Suprapubic skin (tissue), 4 donors: ENCODE data around the gene SLC2A5.

Experiments
- EP300 ChIP-seq: sonication (generic); formaldehyde crosslinking; IDR thresholded peaks from one replicate; pipeline ENCODE4 v1.6.1; 2017; ENCODE audit warnings: antibody characterized with exemption
- POLR2A ChIP-seq, 2 donors: fragments of 450-650 bp; IDR thresholded peaks; one replicate each; pipeline ENCODE4 v1.6.1; 2017; ENCODE audit warnings: antibody characterized with exemption in 2 of 2, mild to moderate bottlenecking in 2 of 2, moderate library complexity in 2 of 2
- POLR2AphosphoS5 ChIP-seq, 3 donors: sonication (generic); formaldehyde crosslinking; IDR thresholded peaks; one replicate each; pipeline ENCODE4 v1.6.1; 2017; ENCODE audit warnings: antibody characterized with exemption in 3 of 3
- TF ChIP-seq, protein P1 (sequence below), 2 donors: fragments of 200-600 bp in 1 of 2; fragments of 450-650 bp in 1 of 2; sonication (generic) in 1 of 2; IDR thresholded peaks; one replicate each; pipeline ENCODE4 v1.5.1; 2016 to 2019; ENCODE audit warnings: antibody characterized with exemption in 2 of 2, mild to moderate bottlenecking in 1 of 2, moderate library complexity in 1 of 2

DNA sequence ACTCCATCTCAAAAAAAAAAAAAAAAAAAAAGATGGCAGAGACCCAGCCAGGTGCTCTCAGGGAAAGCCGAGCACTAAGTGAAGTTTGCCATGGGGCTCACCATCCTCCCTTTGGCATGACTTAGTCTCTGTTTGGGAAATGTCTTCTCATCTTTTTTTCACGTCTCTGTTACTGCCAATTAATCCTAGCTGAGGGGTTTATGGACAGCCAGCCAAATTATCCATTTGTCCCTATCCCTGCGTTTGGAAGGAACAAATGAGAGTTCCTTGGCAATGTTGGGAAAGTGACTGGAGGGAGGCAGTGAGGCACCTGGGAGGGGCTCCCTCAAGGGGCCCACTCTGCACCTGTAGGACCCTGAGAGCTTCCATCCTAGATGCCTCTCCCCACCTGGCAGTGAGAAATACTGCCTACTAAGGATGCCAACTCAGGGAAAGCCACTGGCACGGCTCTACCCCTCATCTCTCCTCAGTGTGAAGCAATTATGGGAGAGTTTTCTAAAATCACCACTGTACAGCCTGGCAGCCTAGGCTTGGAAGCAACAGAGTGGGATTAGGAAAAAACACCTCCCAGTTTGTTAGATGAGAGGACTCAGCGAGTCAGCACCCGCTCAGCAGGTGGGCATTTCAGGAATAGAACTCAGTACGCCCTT, 23.4 kb downstream of the SLC2A5 start:
- TF ChIP-seq, protein P1, sequence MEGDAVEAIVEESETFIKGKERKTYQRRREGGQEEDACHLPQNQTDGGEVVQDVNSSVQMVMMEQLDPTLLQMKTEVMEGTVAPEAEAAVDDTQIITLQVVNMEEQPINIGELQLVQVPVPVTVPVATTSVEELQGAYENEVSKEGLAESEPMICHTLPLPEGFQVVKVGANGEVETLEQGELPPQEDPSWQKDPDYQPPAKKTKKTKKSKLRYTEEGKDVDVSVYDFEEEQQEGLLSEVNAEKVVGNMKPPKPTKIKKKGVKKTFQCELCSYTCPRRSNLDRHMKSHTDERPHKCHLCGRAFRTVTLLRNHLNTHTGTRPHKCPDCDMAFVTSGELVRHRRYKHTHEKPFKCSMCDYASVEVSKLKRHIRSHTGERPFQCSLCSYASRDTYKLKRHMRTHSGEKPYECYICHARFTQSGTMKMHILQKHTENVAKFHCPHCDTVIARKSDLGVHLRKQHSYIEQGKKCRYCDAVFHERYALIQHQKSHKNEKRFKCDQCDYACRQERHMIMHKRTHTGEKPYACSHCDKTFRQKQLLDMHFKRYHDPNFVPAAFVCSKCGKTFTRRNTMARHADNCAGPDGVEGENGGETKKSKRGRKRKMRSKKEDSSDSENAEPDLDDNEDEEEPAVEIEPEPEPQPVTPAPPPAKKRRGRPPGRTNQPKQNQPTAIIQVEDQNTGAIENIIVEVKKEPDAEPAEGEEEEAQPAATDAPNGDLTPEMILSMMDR (IDR thresholded peaks at IDR 0.05) = no peak
- no peak for TF ChIP-seq POLR2A (IDR thresholded peaks at IDR 0.05)
- no peak for TF ChIP-seq POLR2AphosphoS5 (IDR thresholded peaks at IDR 0.05)
- TF ChIP-seq EP300 = no peak
